Measurements from ENCODE around the gene SPTBN2.

GRCh38 chr11:66716996-66717395, 12.0 kb downstream of the SPTBN2 start:
- TF ChIP-seq CTCF (IDR thresholded peaks at IDR 0.05; ENCODE audit: insufficient read depth, low read length, poor library complexity, severe bottlenecking) (no peak), EZH2phosphoT487 (conservative IDR thresholded peaks at IDR 0.05; ENCODE audit: low read length) (no peak)

Measured in SU-DHL-6 (cell line).